Mesothelial cell of epicardium (in vitro differentiated cells): ENCODE measurements around the gene PFKM. TPM values are rescaled to one million over a fixed set of nuclear protein-coding genes. Genes with fewer than 3 reads are reported as not detected.
A peak's percentile ranks its signal among the peaks of the same experiment; 100 is the strongest.

ENCODE experiments used
- DNase-seq, 2 experiments: peaks; one replicate each; pipeline ENCODE4 v3.0.0; 2021; ENCODE audit warnings: low spot score in 2 of 2; ENCODE audit not compliant: unreplicated experiment in 2 of 2
- H3K27ac Mint-ChIP-seq: 2 replicates; pipeline ENCODE4 v1.8.0; 2021; ENCODE audit warnings: mixed read lengths
- H3K27me3 Mint-ChIP-seq: 2 replicates; pipeline ENCODE4 v1.8.0; 2021; ENCODE audit warnings: low read depth, mixed read lengths
- H3K36me3 Mint-ChIP-seq: 2 replicates; pipeline ENCODE4 v1.8.0; 2021; ENCODE audit warnings: mixed read lengths
- H3K4me1 Mint-ChIP-seq: 2 replicates; pipeline ENCODE4 v1.8.0; 2021; ENCODE audit warnings: mixed read lengths
- H3K4me3 Mint-ChIP-seq: 2 replicates; pipeline ENCODE4 v1.8.0; 2021; ENCODE audit warnings: mild to moderate bottlenecking, moderate library complexity, mixed read lengths
- H3K9me3 Mint-ChIP-seq: 2 replicates; pipeline ENCODE4 v1.8.0; 2021; ENCODE audit warnings: mixed read lengths
- CTCF ChIP-seq: fragments of 200-600 bp; sonication (generic); IDR thresholded peaks from one replicate; pipeline ENCODE4 v1.5.0; 2021; ENCODE audit warnings: antibody characterized with exemption; ENCODE audit not compliant: unreplicated experiment
- total RNA-seq: library from RNA; stranded (reverse); gene quantifications from 3 replicates; pipeline ENCODE4 v1.2.1, GENCODE V29; 2021

Gene PFKM
- total RNA-seq, 1 donor from 2014 or later: 120 TPM

GRCh38 chr12:48175613-48176416 lies 56.7 kb downstream of the PFKM start:
- peak overlapping the region; percentile 4 for H3K4me3 Mint-ChIP-seq
- no peak for DNase-seq
- H3K36me3 Mint-ChIP-seq: no peaks in the 10 kb centered on the region
- no peak for TF ChIP-seq CTCF
- H3K4me1 Mint-ChIP-seq: peaks cover 21% of the 10 kb centered on the region
- no peaks in the 10 kb centered on the region for H3K9me3 Mint-ChIP-seq
- H3K27me3 Mint-ChIP-seq: peaks cover 18% of the 10 kb centered on the region
- peak overlapping the region; percentile 93 for H3K27ac Mint-ChIP-seq

- no peak for DNase-seq
- peaks cover 23% of the 10 kb centered on the region for H3K27me3 Mint-ChIP-seq
- H3K4me1 Mint-ChIP-seq: peaks cover 21% of the 10 kb centered on the region
- H3K36me3 Mint-ChIP-seq: no peaks in the 10 kb centered on the region
- TF ChIP-seq CTCF: no peak
- no peak overlapping the region for H3K4me3 Mint-ChIP-seq
- peak overlapping the region; percentile 93 for H3K27ac Mint-ChIP-seq
- no peaks in the 10 kb centered on the region for H3K9me3 Mint-ChIP-seq
Observed at GRCh38 chr12:48176417-48176751, 57.2 kb downstream of the PFKM start.

GRCh38 chr12:48177982-48178381 lies 58.8 kb downstream of the PFKM start:
- Mint-ChIP-seq H3K27ac (no peak overlapping the region), H3K36me3 (no peaks in the 10 kb centered on the region), H3K27me3 (peaks cover 39% of the 10 kb centered on the region), H3K9me3 (no peaks in the 10 kb centered on the region), H3K4me3 (no peak overlapping the region), H3K4me1 (peaks cover 29% of the 10 kb centered on the region)
- no peak for TF ChIP-seq CTCF
- DNase-seq: no peak

GRCh38 chr12:48179466-48179865 lies 60.3 kb downstream of the PFKM start:
- Mint-ChIP-seq H3K27ac (no peak overlapping the region), H3K27me3 (peaks cover 51% of the 10 kb centered on the region), H3K9me3 (no peaks in the 10 kb centered on the region), H3K4me1 (peaks cover 38% of the 10 kb centered on the region), H3K36me3 (no peaks in the 10 kb centered on the region), H3K4me3 (no peak overlapping the region)
- TF ChIP-seq CTCF: no peak
- DNase-seq: no peak

- Mint-ChIP-seq H3K27ac (no peak overlapping the region), H3K9me3 (no peaks in the 10 kb centered on the region), H3K27me3 (peaks cover 60% of the 10 kb centered on the region), H3K36me3 (no peaks in the 10 kb centered on the region), H3K4me3 (no peak overlapping the region), H3K4me1 (peaks cover 45% of the 10 kb centered on the region)
- TF ChIP-seq CTCF: no peak
- DNase-seq: no peak
Observed at GRCh38 chr12:48180424-48180823, 61.3 kb downstream of the PFKM start.
